HEK293 (cell line): ENCODE data around the gene RMDN3.

ENCODE experiments used
- TCF7L2 ChIP-seq: IDR thresholded peaks from 2 replicates; pipeline ENCODE4 v1.6.1; 2011; ENCODE audit warnings: low read depth, mild to moderate bottlenecking, inconsistent platforms, low read length, moderate library complexity, borderline replicate concordance
- ZBTB10 ChIP-seq: fragments of 450-650 bp; formaldehyde crosslinking; IDR thresholded peaks from 2 replicates; pipeline ENCODE4 v1.5.1; 2016; ENCODE audit warnings: missing biosample characterization, missing genetic modification characterization
- ZNF10 ChIP-seq: fragments of 450-650 bp; formaldehyde crosslinking; IDR thresholded peaks from 2 replicates; pipeline ENCODE4 v1.5.1; 2017; ENCODE audit warnings: missing biosample characterization, missing genetic modification characterization
- ZNF248 ChIP-seq: fragments of 450-650 bp; formaldehyde crosslinking; IDR thresholded peaks from 2 replicates; pipeline ENCODE4 v1.5.1; 2017; ENCODE audit warnings: missing biosample characterization, missing genetic modification characterization
- TF ChIP-seq, protein P1 (sequence below): fragments of 450-650 bp; formaldehyde crosslinking; IDR thresholded peaks from 2 replicates; pipeline ENCODE4 v1.5.1; 2017; ENCODE audit warnings: missing biosample characterization, mild to moderate bottlenecking, missing genetic modification characterization, moderate library complexity

DNA sequence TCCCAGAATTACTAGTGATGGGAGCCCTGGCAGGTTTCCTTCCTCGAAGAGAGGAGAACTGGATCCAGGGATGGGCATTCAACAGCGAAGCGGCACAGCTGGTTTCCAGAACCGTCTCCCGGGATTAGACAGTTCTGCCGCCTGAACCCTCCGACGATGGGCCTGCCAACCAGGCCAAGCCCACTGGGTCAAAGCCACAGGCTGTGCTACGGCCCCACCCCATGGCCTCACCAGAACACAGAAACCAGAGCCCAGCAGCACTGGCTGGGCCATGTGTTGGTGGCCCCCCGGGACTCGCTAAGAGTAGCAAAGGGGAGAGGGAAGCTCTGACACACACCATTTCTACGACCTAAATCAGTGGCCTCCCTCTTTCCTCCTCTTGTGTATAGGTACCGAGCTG, 17.0 kb upstream of the RMDN3 start:
- no peak for TF ChIP-seq ZBTB10 (tag by site-specific recombination)
- no peak for TF ChIP-seq ZNF248 (tag by site-specific recombination)
- TF ChIP-seq, protein P1, sequence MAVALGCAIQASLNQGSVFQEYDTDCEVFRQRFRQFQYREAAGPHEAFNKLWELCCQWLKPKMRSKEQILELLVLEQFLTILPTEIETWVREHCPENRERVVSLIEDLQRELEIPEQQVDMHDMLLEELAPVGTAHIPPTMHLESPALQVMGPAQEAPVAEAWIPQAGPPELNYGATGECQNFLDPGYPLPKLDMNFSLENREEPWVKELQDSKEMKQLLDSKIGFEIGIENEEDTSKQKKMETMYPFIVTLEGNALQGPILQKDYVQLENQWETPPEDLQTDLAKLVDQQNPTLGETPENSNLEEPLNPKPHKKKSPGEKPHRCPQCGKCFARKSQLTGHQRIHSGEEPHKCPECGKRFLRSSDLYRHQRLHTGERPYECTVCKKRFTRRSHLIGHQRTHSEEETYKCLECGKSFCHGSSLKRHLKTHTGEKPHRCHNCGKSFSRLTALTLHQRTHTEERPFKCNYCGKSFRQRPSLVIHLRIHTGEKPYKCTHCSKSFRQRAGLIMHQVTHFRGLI (tag by site-specific recombination), result no peak
- TF ChIP-seq TCF7L2, result no peak
- no peak for TF ChIP-seq ZNF10
